Left lung (tissue), 10 donors: ENCODE results near the gene GP1BA. TPM values are rescaled to one million over a fixed set of nuclear protein-coding genes. Genes with fewer than 3 reads are reported as not detected.
A peak's percentile ranks its signal among the peaks of the same experiment; 100 is the strongest.

Source experiments
- ATAC-seq: fragments of 200-7000 bp; cut with Tn5 transposase; one replicate; pipeline ENCODE4 v1.9.1; 2020; ENCODE audit warnings: moderate library complexity
- DNase-seq, 4 donors: peaks; one replicate each; pipeline ENCODE4 v3.0.0-alpha.2; 2013 to 2020
- H3K27ac ChIP-seq, 2 donors: fragments of 200-600 bp; sonication (generic) in 1 of 2; one replicate each; pipeline versions ENCODE4 v1.5.0 to v1.8.0; 2020 to 2021
- H3K27me3 ChIP-seq, 2 donors: fragments of 200-600 bp; sonication (generic) in 1 of 2; one replicate each; pipeline versions ENCODE4 v1.5.0 to v1.8.0; 2020 to 2021
- H3K36me3 ChIP-seq, 2 donors: fragments of 200-600 bp; sonication (generic) in 1 of 2; one replicate each; pipeline versions ENCODE4 v1.5.0 to v1.8.0; 2020 to 2021
- H3K4me1 ChIP-seq, 2 donors: fragments of 200-600 bp; one replicate each; pipeline ENCODE4 v1.8.0; 2021
- H3K4me3 ChIP-seq, 2 donors: fragments of 200-600 bp; sonication (generic) in 1 of 2; one replicate each; pipeline versions ENCODE4 v1.5.0 to v1.8.0; 2020 to 2021; ENCODE audit warnings: mild to moderate bottlenecking in 1 of 2
- H3K9me3 ChIP-seq, 2 donors: fragments of 200-600 bp; sonication (generic) in 1 of 2; one replicate each; pipeline versions ENCODE4 v1.5.0 to v1.8.0; 2020 to 2021
- intact Hi-C, 2 donors: fragments of 100-400 bp; cut with DNase I; formaldehyde crosslinking; loops; one replicate each; pipeline versions ENCODE4 v1.11.2 to v1.14.2; 2022
- polyA plus RNA-seq, 6 donors: library from polyadenylated mRNA; unstranded; fragments of 120-200 nt; gene quantifications; one replicate each; pipeline ENCODE4 v1.2.1, GENCODE V29; 2013; ENCODE audit not compliant: insufficient read length in 6 of 6
- total RNA-seq, 2 donors: library from RNA; stranded (reverse); fragmentation: NEBNext Ultra II Directional; extraction: Animal tissue kit (Norgen Biotek cat#: 25700); gene quantifications; one replicate each; pipeline ENCODE4 v1.2.1, GENCODE V29; 2021
- TF ChIP-seq, protein P1 (sequence below), 2 donors: fragments of 200-600 bp; sonication (generic) in 1 of 2; IDR thresholded peaks; one replicate each; pipeline versions ENCODE4 v1.5.0 to v1.8.0; 2021; ENCODE audit warnings: antibody characterized with exemption in 2 of 2
- donor health status: DM: no; HTN: yes; CAD: no.
- donor health status: DM: no; HTN: no; CAD: no.

The GP1BA gene
- total and polyA plus RNA-seq, 8 donors: 0.31 to 3.7 (median 3.4) TPM

GRCh38 chr17:4953451-4953961, 21.4 kb downstream of the GP1BA start:
- DNase-seq (peak in 1 of 4 donors; percentile 62), ATAC-seq (no peak)
- Histone ChIP-seq H3K9me3 (no peaks in the 10 kb centered on the region), H3K36me3 (peaks cover 0 to 4% of the 10 kb centered on the region in 2 donors), H3K4me3 (no peak overlapping the region), H3K27ac (no peak overlapping the region), H3K27me3 (no peaks in the 10 kb centered on the region), H3K4me1 (peaks cover 0 to 21% of the 10 kb centered on the region in 2 donors)
- TF ChIP-seq, protein P1, sequence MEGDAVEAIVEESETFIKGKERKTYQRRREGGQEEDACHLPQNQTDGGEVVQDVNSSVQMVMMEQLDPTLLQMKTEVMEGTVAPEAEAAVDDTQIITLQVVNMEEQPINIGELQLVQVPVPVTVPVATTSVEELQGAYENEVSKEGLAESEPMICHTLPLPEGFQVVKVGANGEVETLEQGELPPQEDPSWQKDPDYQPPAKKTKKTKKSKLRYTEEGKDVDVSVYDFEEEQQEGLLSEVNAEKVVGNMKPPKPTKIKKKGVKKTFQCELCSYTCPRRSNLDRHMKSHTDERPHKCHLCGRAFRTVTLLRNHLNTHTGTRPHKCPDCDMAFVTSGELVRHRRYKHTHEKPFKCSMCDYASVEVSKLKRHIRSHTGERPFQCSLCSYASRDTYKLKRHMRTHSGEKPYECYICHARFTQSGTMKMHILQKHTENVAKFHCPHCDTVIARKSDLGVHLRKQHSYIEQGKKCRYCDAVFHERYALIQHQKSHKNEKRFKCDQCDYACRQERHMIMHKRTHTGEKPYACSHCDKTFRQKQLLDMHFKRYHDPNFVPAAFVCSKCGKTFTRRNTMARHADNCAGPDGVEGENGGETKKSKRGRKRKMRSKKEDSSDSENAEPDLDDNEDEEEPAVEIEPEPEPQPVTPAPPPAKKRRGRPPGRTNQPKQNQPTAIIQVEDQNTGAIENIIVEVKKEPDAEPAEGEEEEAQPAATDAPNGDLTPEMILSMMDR (IDR thresholded peaks at IDR 0.05): no peak
- intact Hi-C loops: no loop called here

GRCh38 chr17:4955091-4955490, 23.0 kb downstream of the GP1BA start:
- intact Hi-C loops: no loop called here
- H3K27ac ChIP-seq: no peak overlapping the region
- TF ChIP-seq, protein P1 (IDR thresholded peaks at IDR 0.05): no peak
- no peaks in the 10 kb centered on the region for H3K9me3 ChIP-seq
- H3K36me3 ChIP-seq: peaks cover 0 to 17% of the 10 kb centered on the region in 2 donors
- no peaks in the 10 kb centered on the region for H3K27me3 ChIP-seq
- DNase-seq: peak in 1 of 4 donors; percentile 55
- peaks cover 0 to 19% of the 10 kb centered on the region in 2 donors for H3K4me1 ChIP-seq
- H3K4me3 ChIP-seq: no peak overlapping the region
- ATAC-seq: no peak

GRCh38 chr17:4956493-4957061, 24.5 kb downstream of the GP1BA start:
- Histone ChIP-seq H3K27me3 (no peaks in the 10 kb centered on the region), H3K4me3 (no peak overlapping the region), H3K4me1 (peaks cover 0 to 4% of the 10 kb centered on the region in 2 donors), H3K9me3 (no peaks in the 10 kb centered on the region), H3K36me3 (peaks cover 0 to 32% of the 10 kb centered on the region in 2 donors), H3K27ac (no peak overlapping the region)
- DNase-seq (peak in 1 of 4 donors; percentile 85), ATAC-seq (no peak)
- intact Hi-C loops: no loop called here
- TF ChIP-seq, protein P1 (IDR thresholded peaks at IDR 0.05): peak in 1 of 2 donors; percentile 25

GRCh38 chr17:4958102-4958501, 26.0 kb downstream of the GP1BA start:
- intact Hi-C loops: no loop called here
- TF ChIP-seq, protein P1 (IDR thresholded peaks at IDR 0.05): no peak
- ATAC-seq (no peak), DNase-seq (no peak)
- H3K27ac ChIP-seq: no peak overlapping the region
- H3K9me3 ChIP-seq: no peaks in the 10 kb centered on the region
- no peak overlapping the region for H3K4me3 ChIP-seq
- peaks cover 0 to 32% of the 10 kb centered on the region in 2 donors for H3K36me3 ChIP-seq
- no peaks in the 10 kb centered on the region for H3K27me3 ChIP-seq
- no peaks in the 10 kb centered on the region for H3K4me1 ChIP-seq

DNA sequence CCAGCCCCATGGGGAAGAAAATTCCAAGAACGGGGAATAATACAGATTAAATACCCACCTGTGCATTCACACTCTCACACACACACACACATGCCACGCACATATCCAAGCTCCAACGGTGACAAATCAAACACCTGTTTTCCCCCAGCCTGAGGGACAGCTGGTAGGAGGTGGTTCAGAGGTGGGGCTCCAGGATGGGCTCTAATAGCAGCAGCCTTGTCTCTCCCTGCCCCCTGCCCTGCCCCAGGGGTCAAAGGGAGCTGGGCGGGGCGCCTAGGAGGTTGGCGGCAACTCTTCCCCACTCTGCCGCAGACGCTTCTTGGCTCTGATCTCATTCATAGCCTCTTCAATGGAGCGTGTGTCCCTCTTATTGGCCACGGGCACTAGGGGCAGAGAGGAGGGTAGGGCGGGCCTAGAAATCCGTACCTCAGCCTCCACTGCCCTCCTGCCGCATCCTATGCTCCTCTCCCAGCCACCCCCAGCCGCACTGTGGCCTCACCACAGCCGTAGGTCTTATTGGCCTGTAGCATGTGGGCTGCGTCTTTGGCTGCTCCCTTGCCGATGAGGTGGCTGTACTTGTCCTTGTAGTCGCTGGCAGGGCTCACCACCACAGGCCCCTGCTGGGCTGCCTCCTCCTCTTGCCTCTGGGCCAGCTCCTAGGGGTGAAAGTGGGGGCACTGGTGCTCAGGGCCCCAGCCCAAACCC, 27.3 kb downstream of the GP1BA start:
- Histone ChIP-seq H3K27ac (no peak overlapping the region), H3K4me1 (peaks cover 0 to 8% of the 10 kb centered on the region in 2 donors), H3K36me3 (peaks cover 0 to 32% of the 10 kb centered on the region in 2 donors), H3K4me3 (no peak overlapping the region), H3K9me3 (no peaks in the 10 kb centered on the region), H3K27me3 (no peaks in the 10 kb centered on the region)
- TF ChIP-seq, protein P1 (IDR thresholded peaks at IDR 0.05): no peak
- intact Hi-C loops: no loop called here
- DNase-seq (no peak), ATAC-seq (no peak)
